ENCODE data around the gene SOX6. TPM values are rescaled to one million over a fixed set of nuclear protein-coding genes. Genes with fewer than 3 reads are reported as not detected.
A peak's percentile ranks its signal among the peaks of the same experiment; 100 is the strongest.

The SOX6 gene
- total RNA-seq, 1 donor from 2014 or later, result 13.2 TPM

GRCh38 chr11:15958910-15959309 lies 397.4 kb downstream of the SOX6 start:
- H2AFZ ChIP-seq (ENCODE audit: low read depth, low read length), result no peak overlapping the region
- no peaks in the 10 kb centered on the region for H3K27me3 Mint-ChIP-seq (ENCODE audit: low read depth, unreplicated experiment)
- H3K4me1 ChIP-seq (ENCODE audit: insufficient read depth, low read length), result no peaks in the 10 kb centered on the region
- H3K27me3 ChIP-seq (ENCODE audit: insufficient read depth, low read length), result no peaks in the 10 kb centered on the region
- no peak overlapping the region for H3K4me3 ChIP-seq (ENCODE audit: insufficient read depth, low read depth, low read length)
- no peak for DNase-seq (ENCODE audit: low read depth)
- no peak for TF ChIP-seq CTCF (IDR thresholded peaks at IDR 0.05; ENCODE audit: insufficient read depth, low read depth, low read length)
- TF ChIP-seq EZH2 (IDR thresholded peaks at IDR 0.05; ENCODE audit: insufficient read depth, low read length), result no peak
- H3K4me3 Mint-ChIP-seq (ENCODE audit: unreplicated experiment), result no peak overlapping the region
- H3K4me2 ChIP-seq (ENCODE audit: low read length), result no peak overlapping the region
- no peaks in the 10 kb centered on the region for H3K79me2 ChIP-seq (ENCODE audit: insufficient read depth, low read length)
- no peak overlapping the region for H3K27ac ChIP-seq (ENCODE audit: low read depth, low read length)
- H3K36me3 ChIP-seq (ENCODE audit: insufficient read depth, low read length), result no peaks in the 10 kb centered on the region
- H3K9me3 Mint-ChIP-seq (ENCODE audit: unreplicated experiment), result peaks cover 2% of the 10 kb centered on the region
- H3K4me1 Mint-ChIP-seq (ENCODE audit: low read depth, unreplicated experiment), result peaks cover 5% of the 10 kb centered on the region
- no peak for FAIRE-seq
- peaks cover 2% of the 10 kb centered on the region for H3K36me3 Mint-ChIP-seq (ENCODE audit: low read depth, unreplicated experiment)
- H3K27ac Mint-ChIP-seq (ENCODE audit: unreplicated experiment), result no peak overlapping the region
- H3K9me3 ChIP-seq (ENCODE audit: insufficient read depth, low read depth, low read length), result no peaks in the 10 kb centered on the region
- no peaks in the 10 kb centered on the region for H4K20me1 ChIP-seq (ENCODE audit: insufficient read depth, low read length)
- H3K9ac ChIP-seq (ENCODE audit: low read length), result no peak overlapping the region

GRCh38 chr11:15957234-15957633 lies 399.1 kb downstream of the SOX6 start:
- Histone ChIP-seq H3K79me2 (ENCODE audit: insufficient read depth, low read length) (no peaks in the 10 kb centered on the region), H3K9me3 (ENCODE audit: insufficient read depth, low read depth, low read length) (no peaks in the 10 kb centered on the region), H3K36me3 (ENCODE audit: insufficient read depth, low read length) (no peaks in the 10 kb centered on the region), H3K27ac (ENCODE audit: low read depth, low read length) (no peak overlapping the region), H3K4me1 (ENCODE audit: insufficient read depth, low read length) (no peaks in the 10 kb centered on the region), H4K20me1 (ENCODE audit: insufficient read depth, low read length) (no peaks in the 10 kb centered on the region), H3K4me3 (ENCODE audit: insufficient read depth, low read depth, low read length) (no peak overlapping the region), H3K9ac (ENCODE audit: low read length) (no peak overlapping the region), H3K27me3 (ENCODE audit: insufficient read depth, low read length) (no peaks in the 10 kb centered on the region), H2AFZ (ENCODE audit: low read depth, low read length) (no peak overlapping the region), H3K4me2 (ENCODE audit: low read length) (no peak overlapping the region)
- Mint-ChIP-seq H3K4me1 (ENCODE audit: low read depth, unreplicated experiment) (peaks cover 5% of the 10 kb centered on the region), H3K36me3 (ENCODE audit: low read depth, unreplicated experiment) (no peaks in the 10 kb centered on the region), H3K4me3 (ENCODE audit: unreplicated experiment) (peak overlapping the region; percentile 14), H3K27me3 (ENCODE audit: low read depth, unreplicated experiment) (no peaks in the 10 kb centered on the region), H3K9me3 (ENCODE audit: unreplicated experiment) (peaks cover 3% of the 10 kb centered on the region), H3K27ac (ENCODE audit: unreplicated experiment) (no peak overlapping the region)
- no peak for TF ChIP-seq CTCF (IDR thresholded peaks at IDR 0.05; ENCODE audit: insufficient read depth, low read depth, low read length)
- TF ChIP-seq EZH2 (IDR thresholded peaks at IDR 0.05; ENCODE audit: insufficient read depth, low read length), result no peak
- FAIRE-seq (no peak), DNase-seq (ENCODE audit: low read depth) (no peak)

- H3K27ac Mint-ChIP-seq (ENCODE audit: unreplicated experiment), result no peak overlapping the region
- no peak overlapping the region for H3K4me3 ChIP-seq (ENCODE audit: insufficient read depth, low read depth, low read length)
- no peak overlapping the region for H2AFZ ChIP-seq (ENCODE audit: low read depth, low read length)
- H3K4me1 ChIP-seq (ENCODE audit: insufficient read depth, low read length), result no peaks in the 10 kb centered on the region
- FAIRE-seq, result no peak
- H3K9me3 Mint-ChIP-seq (ENCODE audit: unreplicated experiment), result peaks cover 3% of the 10 kb centered on the region
- no peak for TF ChIP-seq CTCF (IDR thresholded peaks at IDR 0.05; ENCODE audit: insufficient read depth, low read depth, low read length)
- TF ChIP-seq EZH2 (IDR thresholded peaks at IDR 0.05; ENCODE audit: insufficient read depth, low read length), result no peak
- no peak overlapping the region for H3K4me3 Mint-ChIP-seq (ENCODE audit: unreplicated experiment)
- H3K36me3 ChIP-seq (ENCODE audit: insufficient read depth, low read length), result no peaks in the 10 kb centered on the region
- no peaks in the 10 kb centered on the region for H3K9me3 ChIP-seq (ENCODE audit: insufficient read depth, low read depth, low read length)
- peaks cover 5% of the 10 kb centered on the region for H3K4me1 Mint-ChIP-seq (ENCODE audit: low read depth, unreplicated experiment)
- H3K79me2 ChIP-seq (ENCODE audit: insufficient read depth, low read length), result no peaks in the 10 kb centered on the region
- no peaks in the 10 kb centered on the region for H3K27me3 Mint-ChIP-seq (ENCODE audit: low read depth, unreplicated experiment)
- H3K4me2 ChIP-seq (ENCODE audit: low read length), result no peak overlapping the region
- no peak overlapping the region for H3K9ac ChIP-seq (ENCODE audit: low read length)
- H3K27me3 ChIP-seq (ENCODE audit: insufficient read depth, low read length), result no peaks in the 10 kb centered on the region
- no peaks in the 10 kb centered on the region for H3K36me3 Mint-ChIP-seq (ENCODE audit: low read depth, unreplicated experiment)
- no peak for DNase-seq (ENCODE audit: low read depth)
- H3K27ac ChIP-seq (ENCODE audit: low read depth, low read length), result no peak overlapping the region
- H4K20me1 ChIP-seq (ENCODE audit: insufficient read depth, low read length), result no peaks in the 10 kb centered on the region
Measured at GRCh38 chr11:15956302-15956701, 400.0 kb downstream of the SOX6 start.

Data from astrocyte (in vitro differentiated cells and primary cell).